ENCODE data around the gene COL5A3.

GRCh38 chr19:10036601-10037071 is 26.3 kb upstream of the COL5A3 start:
- TF ChIP-seq CTCF (IDR thresholded peaks at IDR 0.05; ENCODE audit: low read depth, low read length) = no peak
- TF ChIP-seq MAX (IDR thresholded peaks at IDR 0.05; ENCODE audit: low read depth, low read length) = no peak
- no peak for TF ChIP-seq POLR2A (IDR thresholded peaks at IDR 0.05; ENCODE audit: extremely low read depth, insufficient read length)

All from NB4 (cell line).